ENCODE measurements around the gene RPTOR.

GRCh38 chr17:80961541-80962330 lies 417.1 kb downstream of the RPTOR start:
- TF ChIP-seq GATA2 (IDR thresholded peaks at IDR 0.05; ENCODE audit: low read depth, low read length) = no peak
- TF ChIP-seq GATA3 (IDR thresholded peaks at IDR 0.05; ENCODE audit: low read depth, low read length) = no peak
